Panc1 (cell line): Measurements from ENCODE around the gene PPIL6. TPM values are rescaled to one million over a fixed set of nuclear protein-coding genes. Genes with fewer than 3 reads are reported as not detected.

Experiments
- ATAC-seq: fragments of 200-7000 bp; cut with Tn5 transposase; 2 replicates; pipeline ENCODE4 v1.9.1; 2020; ENCODE audit warnings: mild to moderate bottlenecking, moderate library complexity
- BruUV-seq: library from RNA; stranded (reverse); fragments of 400-500 nt; replicated peaks from 2 replicates; lab custom pipeline; 2021; lab: Mats Ljungman, UMichigan
- CTCF ChIA-PET: fragments of 300-600 bp; sonication (Branson Sonifier 250); formaldehyde crosslinking; loops from one replicate; lab custom pipeline; 2022; ENCODE audit warnings: antibody characterized with exemption; lab: Charles Lee
- POLR2A ChIA-PET: fragments of 300-600 bp; sonication (Branson Sonifier 250); formaldehyde crosslinking; loops from one replicate; lab custom pipeline; 2022; ENCODE audit warnings: antibody characterized with exemption; lab: Charles Lee
- DNase-seq: peaks from one replicate; pipeline ENCODE4 v3.0.0-alpha.2; 2010; ENCODE audit warnings: low read depth, low spot score
- H3K27ac ChIP-seq: 2 replicates; pipeline ENCODE4 v1.5.1; 2011; ENCODE audit warnings: mild to moderate bottlenecking, low read length, inconsistent platforms
- H3K27me3 ChIP-seq: fragments of 200-500 bp; sonication (Bioruptor generic); 2 replicates; pipeline ENCODE4 v1.6.0; 2014; ENCODE audit warnings: low read length, inconsistent platforms; ENCODE audit not compliant: control insufficient read depth, insufficient read depth
- H3K36me3 ChIP-seq: fragments of 200-500 bp; sonication (Bioruptor generic); 2 replicates; pipeline ENCODE4 v1.5.1; 2014; ENCODE audit warnings: inconsistent platforms, mild to moderate bottlenecking, low read length, moderate library complexity; ENCODE audit not compliant: control insufficient read depth, insufficient read depth
- H3K4me1 ChIP-seq: 2 replicates; pipeline ENCODE4 v1.5.1; 2011; ENCODE audit warnings: inconsistent platforms, mild to moderate bottlenecking, low read length, moderate library complexity; ENCODE audit not compliant: control insufficient read depth, insufficient read depth
- H3K4me3 ChIP-seq, 2 experiments: 2 replicates each; pipeline ENCODE4 v1.5.1; 2011 to 2012; ENCODE audit warnings: low read depth in 2 of 2, low read length in 2 of 2, mild to moderate bottlenecking in 2 of 2, inconsistent platforms in 1 of 2, moderate library complexity in 1 of 2
- H3K9me3 ChIP-seq: fragments of 200-500 bp; sonication (Bioruptor generic); 2 replicates; pipeline ENCODE4 v1.5.1; 2014; ENCODE audit warnings: low read depth, mild to moderate bottlenecking, inconsistent platforms, low read length, moderate library complexity; ENCODE audit not compliant: control insufficient read depth, insufficient read depth
- POLR2AphosphoS5 ChIP-seq: IDR thresholded peaks from 2 replicates; pipeline ENCODE4 v1.6.1; 2012; ENCODE audit warnings: mild to moderate bottlenecking, low read depth, low read length, moderate library complexity
- SIN3A ChIP-seq: IDR thresholded peaks from 2 replicates; pipeline ENCODE4 v1.6.1; 2012; ENCODE audit warnings: low read depth, mild to moderate bottlenecking, low read length, moderate library complexity, borderline replicate concordance; ENCODE audit not compliant: insufficient read depth
- TCF7L2 ChIP-seq: IDR thresholded peaks from 2 replicates; pipeline ENCODE4 v1.6.1; 2011; ENCODE audit warnings: mild to moderate bottlenecking, low read depth, low read length, inconsistent platforms
- in situ Hi-C: cut with HindIII; loops from 2 replicates; pipeline ENCODE4 v1.10.0; 2016; ENCODE audit warnings: low sequenced_read_pairs, low pct_unique_long_range_greater_than_20kb
- intact Hi-C: fragments of 100-400 bp; cut with micrococcal nuclease; formaldehyde crosslinking; loops from one replicate; pipeline ENCODE4 v1.10.0; 2022; ENCODE audit not compliant: unreplicated experiment
- total RNA-seq: library from RNA; stranded (reverse); gene quantifications from one replicate; pipeline ENCODE4 v1.2.1, GENCODE V29; 2021; ENCODE audit not compliant: unreplicated experiment
- TF ChIP-seq, protein P1 (sequence below): fragments of 450-650 bp; IDR thresholded peaks from 2 replicates; pipeline ENCODE4 v1.5.1; 2017; ENCODE audit warnings: mild to moderate bottlenecking
- TF ChIP-seq, protein P2 (sequence below), 2 experiments: IDR thresholded peaks; 2 replicates each; pipeline ENCODE4 v1.6.1; 2011 to 2012; ENCODE audit warnings: low read depth in 2 of 2, control low read depth in 1 of 2, low read length in 1 of 2, mild to moderate bottlenecking in 1 of 2, moderate library complexity in 1 of 2; ENCODE audit not compliant: insufficient read depth in 1 of 2

Gene PPIL6
- total RNA-seq, 1 experiment from 2014 or later = 2.2 TPM

DNA sequence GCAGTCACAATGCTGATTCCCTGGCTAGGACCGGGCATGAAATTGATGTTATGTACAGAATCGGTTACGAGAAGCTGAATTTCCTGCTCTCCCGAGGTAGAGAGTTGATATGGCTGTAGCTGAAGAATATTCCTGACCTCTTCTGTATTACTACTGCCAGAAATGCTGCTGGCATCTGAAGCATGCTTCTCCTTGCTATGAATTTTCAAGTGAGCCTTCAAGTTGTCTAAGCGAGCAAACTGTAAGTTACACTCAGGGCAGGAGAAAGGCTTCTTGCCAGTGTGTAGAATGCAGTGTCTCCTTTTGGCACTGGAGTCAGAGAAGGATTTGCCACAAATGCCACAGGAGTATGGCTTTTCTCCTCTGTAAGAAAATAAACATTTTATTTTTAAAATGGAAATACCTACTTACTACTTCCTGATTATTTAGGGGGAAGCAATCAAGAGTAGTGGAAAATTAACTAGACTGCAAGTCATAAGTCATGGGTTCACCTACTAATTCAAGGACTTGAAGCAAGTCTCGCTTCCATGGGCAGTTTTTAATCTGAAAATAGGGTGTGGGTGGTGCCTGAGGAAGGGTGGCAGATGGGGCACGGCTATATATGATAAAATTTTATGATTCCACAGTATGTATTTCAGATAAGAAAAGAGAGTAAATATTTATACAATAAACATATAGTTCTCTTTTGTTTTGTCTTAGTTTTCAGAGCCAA, 25.9 kb upstream of the PPIL6 start:
- BruUV-seq = no TSS peak

DNA sequence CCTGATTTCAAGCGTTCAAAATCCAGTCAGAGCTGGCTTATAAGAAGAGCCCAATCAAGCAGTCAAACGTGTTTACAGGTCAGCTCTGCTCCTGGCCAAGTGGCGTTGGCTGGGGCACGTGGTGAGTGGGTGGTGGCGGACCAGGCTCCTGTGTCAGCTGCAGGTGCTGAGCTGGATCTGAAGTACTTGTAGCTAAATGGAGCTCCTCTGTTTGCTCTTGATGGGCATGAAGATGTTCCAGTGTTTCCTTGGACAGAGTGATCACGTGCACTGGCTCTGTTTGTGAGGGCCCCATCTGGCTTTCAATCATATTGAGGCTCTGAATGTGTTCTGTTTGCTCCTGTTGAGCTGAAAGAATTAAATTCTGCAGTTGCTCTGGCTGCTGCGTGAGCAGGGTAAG, 25.3 kb upstream of the PPIL6 start:
- ATAC-seq (peak; percentile 13; the same call in 1 of the 2 replicates), DNase-seq (no peak)
- ChIA-PET POLR2A (no interaction called here), CTCF (no interaction called here)
- Histone ChIP-seq H3K9me3 (no peaks in the 10 kb centered on the region), H3K27ac (no peak overlapping the region), H3K4me1 (no peaks in the 10 kb centered on the region), H3K36me3 (peaks cover 45% of the 10 kb centered on the region), H3K4me3 (no peak overlapping the region), H3K27me3 (no peaks in the 10 kb centered on the region)
- no TSS peak for BruUV-seq
- intact Hi-C loops (no loop called here), in situ Hi-C loops (no loop called here)
- TF ChIP-seq POLR2AphosphoS5 (no peak), SIN3A (no peak), TCF7L2 (no peak)
- TF ChIP-seq, protein P1, sequence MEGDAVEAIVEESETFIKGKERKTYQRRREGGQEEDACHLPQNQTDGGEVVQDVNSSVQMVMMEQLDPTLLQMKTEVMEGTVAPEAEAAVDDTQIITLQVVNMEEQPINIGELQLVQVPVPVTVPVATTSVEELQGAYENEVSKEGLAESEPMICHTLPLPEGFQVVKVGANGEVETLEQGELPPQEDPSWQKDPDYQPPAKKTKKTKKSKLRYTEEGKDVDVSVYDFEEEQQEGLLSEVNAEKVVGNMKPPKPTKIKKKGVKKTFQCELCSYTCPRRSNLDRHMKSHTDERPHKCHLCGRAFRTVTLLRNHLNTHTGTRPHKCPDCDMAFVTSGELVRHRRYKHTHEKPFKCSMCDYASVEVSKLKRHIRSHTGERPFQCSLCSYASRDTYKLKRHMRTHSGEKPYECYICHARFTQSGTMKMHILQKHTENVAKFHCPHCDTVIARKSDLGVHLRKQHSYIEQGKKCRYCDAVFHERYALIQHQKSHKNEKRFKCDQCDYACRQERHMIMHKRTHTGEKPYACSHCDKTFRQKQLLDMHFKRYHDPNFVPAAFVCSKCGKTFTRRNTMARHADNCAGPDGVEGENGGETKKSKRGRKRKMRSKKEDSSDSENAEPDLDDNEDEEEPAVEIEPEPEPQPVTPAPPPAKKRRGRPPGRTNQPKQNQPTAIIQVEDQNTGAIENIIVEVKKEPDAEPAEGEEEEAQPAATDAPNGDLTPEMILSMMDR = no peak
- TF ChIP-seq, protein P2, sequence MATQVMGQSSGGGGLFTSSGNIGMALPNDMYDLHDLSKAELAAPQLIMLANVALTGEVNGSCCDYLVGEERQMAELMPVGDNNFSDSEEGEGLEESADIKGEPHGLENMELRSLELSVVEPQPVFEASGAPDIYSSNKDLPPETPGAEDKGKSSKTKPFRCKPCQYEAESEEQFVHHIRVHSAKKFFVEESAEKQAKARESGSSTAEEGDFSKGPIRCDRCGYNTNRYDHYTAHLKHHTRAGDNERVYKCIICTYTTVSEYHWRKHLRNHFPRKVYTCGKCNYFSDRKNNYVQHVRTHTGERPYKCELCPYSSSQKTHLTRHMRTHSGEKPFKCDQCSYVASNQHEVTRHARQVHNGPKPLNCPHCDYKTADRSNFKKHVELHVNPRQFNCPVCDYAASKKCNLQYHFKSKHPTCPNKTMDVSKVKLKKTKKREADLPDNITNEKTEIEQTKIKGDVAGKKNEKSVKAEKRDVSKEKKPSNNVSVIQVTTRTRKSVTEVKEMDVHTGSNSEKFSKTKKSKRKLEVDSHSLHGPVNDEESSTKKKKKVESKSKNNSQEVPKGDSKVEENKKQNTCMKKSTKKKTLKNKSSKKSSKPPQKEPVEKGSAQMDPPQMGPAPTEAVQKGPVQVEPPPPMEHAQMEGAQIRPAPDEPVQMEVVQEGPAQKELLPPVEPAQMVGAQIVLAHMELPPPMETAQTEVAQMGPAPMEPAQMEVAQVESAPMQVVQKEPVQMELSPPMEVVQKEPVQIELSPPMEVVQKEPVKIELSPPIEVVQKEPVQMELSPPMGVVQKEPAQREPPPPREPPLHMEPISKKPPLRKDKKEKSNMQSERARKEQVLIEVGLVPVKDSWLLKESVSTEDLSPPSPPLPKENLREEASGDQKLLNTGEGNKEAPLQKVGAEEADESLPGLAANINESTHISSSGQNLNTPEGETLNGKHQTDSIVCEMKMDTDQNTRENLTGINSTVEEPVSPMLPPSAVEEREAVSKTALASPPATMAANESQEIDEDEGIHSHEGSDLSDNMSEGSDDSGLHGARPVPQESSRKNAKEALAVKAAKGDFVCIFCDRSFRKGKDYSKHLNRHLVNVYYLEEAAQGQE (IDR thresholded peaks at IDR 0.05; ENCODE audit: insufficient read depth in 1 of 2, low read depth in 2 of 2, low read length in 1 of 2) = no peak

More for the DNA sequence above, 25.9 kb upstream of the PPIL6 start:
- no peak overlapping the region for H3K27ac ChIP-seq
- in situ Hi-C loops = no loop called here
- no peak for ATAC-seq
- POLR2A ChIA-PET = no interaction called here
- intact Hi-C loops = no loop called here
- CTCF ChIA-PET = no interaction called here
- peaks cover 45% of the 10 kb centered on the region for H3K36me3 ChIP-seq
- no peak for DNase-seq
- H3K27me3 ChIP-seq = no peaks in the 10 kb centered on the region
- TF ChIP-seq, protein P1 = no peak
- H3K9me3 ChIP-seq = no peaks in the 10 kb centered on the region
- no peaks in the 10 kb centered on the region for H3K4me1 ChIP-seq
- H3K4me3 ChIP-seq = no peak overlapping the region
